Prostate gland (tissue), 2 donors: Measurements from ENCODE around the gene SNRK.

Experiments
- POLR2A ChIP-seq: fragments of 450-650 bp; IDR thresholded peaks from one replicate; pipeline ENCODE4 v1.6.1; 2016; ENCODE audit warnings: antibody characterized with exemption, mild to moderate bottlenecking
- POLR2AphosphoS5 ChIP-seq: sonication (generic); formaldehyde crosslinking; IDR thresholded peaks from one replicate; pipeline ENCODE4 v1.6.1; 2017; ENCODE audit warnings: antibody characterized with exemption
- TF ChIP-seq, protein P1 (sequence below), 4 experiments: fragments of 200-600 bp in 2 of 4; fragments of 450-650 bp in 2 of 4; sonication (generic) in 2 of 4; IDR thresholded peaks; 1 replicate in 3 of 4; 2 replicates in 1 of 4; pipeline ENCODE4 v1.5.1; 2016 to 2019; ENCODE audit warnings: antibody characterized with exemption in 4 of 4, mild to moderate bottlenecking in 2 of 4, moderate library complexity in 2 of 4

DNA sequence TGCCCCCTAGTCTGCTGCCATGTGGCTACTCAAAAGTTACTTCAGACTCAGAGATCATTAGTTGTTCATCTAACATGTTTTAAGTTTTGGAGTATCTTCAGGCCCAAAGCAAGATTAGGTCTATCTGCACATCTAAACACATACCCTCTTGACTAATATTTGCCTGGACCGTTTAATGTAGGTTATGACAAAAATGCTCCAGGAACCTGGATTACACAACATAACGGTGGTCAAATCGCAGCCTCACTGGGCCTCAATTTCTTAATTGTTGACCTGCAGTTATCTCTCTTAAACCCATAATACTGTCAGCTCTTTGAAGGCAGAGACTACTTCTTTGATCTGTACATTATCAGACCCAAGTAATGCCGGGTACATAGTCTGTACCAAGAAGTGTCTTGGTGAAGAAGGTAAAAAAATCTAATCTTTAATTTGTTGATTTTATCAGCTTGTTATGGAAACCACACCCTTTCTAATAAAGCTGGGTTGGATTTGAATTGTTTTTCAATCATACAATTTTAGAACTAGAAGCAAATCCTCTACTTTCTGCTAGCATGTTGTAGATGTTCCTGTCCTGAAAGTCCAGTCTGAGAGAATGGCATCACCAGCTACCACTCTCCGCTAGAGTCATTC is 3.6 kb downstream of the SNRK start:
- TF ChIP-seq, protein P1, sequence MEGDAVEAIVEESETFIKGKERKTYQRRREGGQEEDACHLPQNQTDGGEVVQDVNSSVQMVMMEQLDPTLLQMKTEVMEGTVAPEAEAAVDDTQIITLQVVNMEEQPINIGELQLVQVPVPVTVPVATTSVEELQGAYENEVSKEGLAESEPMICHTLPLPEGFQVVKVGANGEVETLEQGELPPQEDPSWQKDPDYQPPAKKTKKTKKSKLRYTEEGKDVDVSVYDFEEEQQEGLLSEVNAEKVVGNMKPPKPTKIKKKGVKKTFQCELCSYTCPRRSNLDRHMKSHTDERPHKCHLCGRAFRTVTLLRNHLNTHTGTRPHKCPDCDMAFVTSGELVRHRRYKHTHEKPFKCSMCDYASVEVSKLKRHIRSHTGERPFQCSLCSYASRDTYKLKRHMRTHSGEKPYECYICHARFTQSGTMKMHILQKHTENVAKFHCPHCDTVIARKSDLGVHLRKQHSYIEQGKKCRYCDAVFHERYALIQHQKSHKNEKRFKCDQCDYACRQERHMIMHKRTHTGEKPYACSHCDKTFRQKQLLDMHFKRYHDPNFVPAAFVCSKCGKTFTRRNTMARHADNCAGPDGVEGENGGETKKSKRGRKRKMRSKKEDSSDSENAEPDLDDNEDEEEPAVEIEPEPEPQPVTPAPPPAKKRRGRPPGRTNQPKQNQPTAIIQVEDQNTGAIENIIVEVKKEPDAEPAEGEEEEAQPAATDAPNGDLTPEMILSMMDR (IDR thresholded peaks at IDR 0.05): no peak
- TF ChIP-seq POLR2A: no peak
- TF ChIP-seq POLR2AphosphoS5: no peak
